ENCODE measurements around the gene SEC61G.

SEC61G gene

DNA sequence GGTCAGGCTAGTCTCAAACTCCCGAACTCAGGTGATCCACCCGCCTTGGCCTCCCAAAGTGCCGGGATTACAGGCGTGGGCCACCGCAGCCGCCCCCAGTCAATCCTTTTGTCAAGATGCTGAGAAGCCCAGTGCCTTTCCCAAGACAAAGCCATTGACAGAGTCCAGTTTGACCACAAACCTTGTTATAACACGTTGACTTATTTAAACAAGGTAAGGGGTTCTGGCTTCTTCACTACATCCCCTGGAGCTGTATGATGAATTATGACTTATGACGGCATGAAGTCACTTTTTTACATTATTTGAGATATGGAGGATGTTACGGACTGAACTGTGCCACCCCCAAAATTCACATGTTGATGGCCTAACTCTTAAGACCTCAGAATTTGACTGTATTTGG lies 5.8 kb upstream of the SEC61G start:
- no peak for DNase-seq

GRCh38 chr7:54757711-54758110 lies 1.3 kb downstream of the SEC61G start:
- no peak for DNase-seq

- DNase-seq, result no peak
These were observed 9.8 kb downstream of the SEC61G start for GRCh38 chr7:54749200-54749599.

DNA sequence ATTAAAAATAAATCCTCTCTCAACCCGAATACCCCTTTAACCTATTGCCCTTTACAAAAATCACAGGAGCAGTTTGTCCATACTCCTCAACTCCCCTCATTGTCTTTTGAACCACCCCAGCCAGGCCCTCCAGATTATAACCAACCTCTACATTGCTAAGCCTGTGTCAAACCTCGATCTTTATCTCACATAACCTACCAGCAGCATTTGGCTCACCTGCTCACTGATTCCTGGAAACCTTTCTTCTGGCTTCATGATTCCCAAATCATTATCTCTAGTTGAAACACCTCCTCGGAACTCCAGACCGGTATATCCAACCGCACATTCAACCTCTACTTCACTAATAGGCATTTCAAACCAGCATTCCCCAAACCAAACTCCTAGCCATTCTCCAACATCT lies 11.8 kb downstream of the SEC61G start:
- no peak for DNase-seq

GRCh38 chr7:54743580-54743979 lies 15.4 kb downstream of the SEC61G start:
- DNase-seq, result no peak

- no peak for DNase-seq
These were observed 20.3 kb downstream of the SEC61G start for GRCh38 chr7:54738737-54739136.

- peak; percentile 4 for DNase-seq
These were observed 29.9 kb downstream of the SEC61G start for GRCh38 chr7:54729107-54729506.

DNA sequence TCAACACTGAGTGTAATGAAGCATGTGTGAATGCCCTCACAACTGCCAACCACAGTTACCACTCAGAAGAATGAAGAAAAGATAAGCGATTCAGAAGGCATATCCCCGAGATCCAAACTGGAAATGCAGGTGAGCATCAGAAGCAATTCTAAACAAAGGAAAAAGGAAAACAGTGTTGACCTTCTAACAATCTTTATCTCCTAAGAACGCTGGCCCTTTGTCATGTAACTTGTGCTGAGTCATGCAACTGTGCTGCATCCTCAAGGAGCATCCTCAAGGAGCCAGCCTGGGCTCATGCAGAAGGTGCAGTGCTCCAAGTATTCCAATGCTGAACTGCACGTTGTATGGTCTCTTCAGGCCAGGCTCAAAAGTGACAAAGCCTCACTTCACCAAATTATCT lies 30.6 kb downstream of the SEC61G start:
- DNase-seq, result no peak

- DNase-seq, result no peak
These were observed 33.8 kb downstream of the SEC61G start for GRCh38 chr7:54725255-54725654.

- DNase-seq, result no peak
These were observed 36.5 kb downstream of the SEC61G start for GRCh38 chr7:54722502-54722901.

- DNase-seq, result no peak
These were observed 37.0 kb downstream of the SEC61G start for GRCh38 chr7:54722026-54722425.

GRCh38 chr7:54719974-54720373 lies 39.0 kb downstream of the SEC61G start:
- DNase-seq, result no peak

DNA sequence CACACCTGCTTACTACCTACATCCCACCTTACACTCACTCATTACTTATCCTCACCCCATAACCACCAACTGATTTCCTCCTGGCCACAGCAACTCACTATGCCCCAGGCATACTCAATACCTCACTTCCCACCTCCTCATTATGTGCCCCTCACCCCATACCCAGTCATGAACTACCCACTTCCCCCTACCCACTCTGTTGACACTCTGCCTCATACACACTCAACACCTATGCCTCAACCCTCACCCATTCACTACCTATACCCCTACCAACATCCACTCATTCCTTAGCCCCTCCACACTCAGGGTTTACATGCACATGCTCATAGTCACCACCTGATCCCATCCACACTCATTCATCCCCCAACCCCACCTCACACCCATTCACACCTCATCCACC lies 39.6 kb downstream of the SEC61G start:
- DNase-seq, result no peak

GRCh38 chr7:54712820-54713219 lies 46.2 kb downstream of the SEC61G start:
- DNase-seq, result no peak

DNA sequence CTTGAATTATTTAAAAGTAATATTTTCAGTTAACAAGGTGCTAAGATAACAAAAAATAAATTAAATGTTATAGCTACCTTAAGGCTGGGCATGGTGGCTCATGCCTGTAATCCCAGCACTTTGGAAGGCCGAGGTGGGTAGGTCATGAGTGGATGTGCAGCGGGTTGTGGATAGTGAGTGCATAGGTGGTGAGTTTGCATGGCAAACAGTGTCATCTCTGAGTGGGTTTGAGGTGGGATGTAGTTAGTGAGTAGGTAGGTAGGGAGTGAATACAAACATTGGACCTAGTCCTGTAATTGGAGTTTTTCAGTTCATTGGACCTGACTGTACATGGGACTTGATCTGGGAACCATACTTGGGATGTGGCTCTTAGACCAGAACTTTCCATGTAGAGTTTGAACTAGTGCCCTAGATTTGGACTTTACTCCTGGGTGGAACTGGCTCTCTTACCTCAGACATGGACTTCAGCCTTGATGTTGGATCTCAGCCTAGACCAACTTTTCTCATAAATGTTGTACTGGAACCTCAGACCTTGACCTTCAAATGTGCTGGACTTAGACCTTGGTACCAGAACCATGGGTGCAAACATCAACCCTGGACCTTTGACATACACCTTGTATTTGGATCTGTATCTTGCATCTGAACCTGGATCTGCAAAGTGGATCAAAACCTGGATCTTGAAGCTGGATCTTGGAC lies 47.0 kb downstream of the SEC61G start:
- no peak for DNase-seq

DNA sequence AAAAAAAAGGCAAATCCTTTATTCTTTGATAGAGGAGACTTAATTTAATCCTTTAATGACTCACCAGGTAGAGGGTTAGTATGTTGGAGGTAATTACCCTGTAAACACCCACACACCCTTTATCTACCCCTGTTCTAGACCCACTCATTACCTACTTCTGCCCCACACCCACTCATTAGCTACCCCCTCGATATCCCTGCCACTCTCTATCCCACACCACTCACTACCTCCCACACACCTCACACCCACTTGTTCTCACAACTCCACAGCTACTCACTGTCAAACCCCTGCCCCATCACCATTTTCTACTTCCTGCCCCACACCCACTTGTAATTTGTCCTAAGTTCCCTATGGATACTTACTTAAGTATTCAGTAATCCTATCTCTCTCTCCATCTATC lies 49.7 kb downstream of the SEC61G start:
- no peak for DNase-seq

DNA sequence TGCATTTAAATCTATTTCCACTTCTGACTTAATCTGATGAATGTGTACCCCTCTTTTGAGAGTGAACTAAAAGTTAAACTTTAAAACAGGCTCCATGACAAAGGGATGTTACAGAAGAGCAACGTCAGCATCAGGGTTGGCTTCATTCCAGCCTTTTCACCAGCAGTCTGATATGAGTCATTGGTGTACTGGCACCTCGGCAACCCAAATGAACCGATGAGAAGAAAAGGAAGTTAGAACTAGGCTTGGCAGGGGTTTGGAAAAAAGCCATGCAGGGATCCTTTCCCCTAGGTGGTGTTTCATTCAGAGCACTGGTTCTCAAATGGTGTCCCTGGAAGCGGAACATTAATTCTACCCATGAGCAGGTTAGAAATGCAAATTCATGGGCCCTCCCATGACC lies 53.6 kb downstream of the SEC61G start:
- DNase-seq, result peak; percentile 27

- no peak for DNase-seq
These were observed 54.2 kb downstream of the SEC61G start for GRCh38 chr7:54704851-54705250.
